ENCODE measurements around the gene PUSL1.

Gene PUSL1

DNA sequence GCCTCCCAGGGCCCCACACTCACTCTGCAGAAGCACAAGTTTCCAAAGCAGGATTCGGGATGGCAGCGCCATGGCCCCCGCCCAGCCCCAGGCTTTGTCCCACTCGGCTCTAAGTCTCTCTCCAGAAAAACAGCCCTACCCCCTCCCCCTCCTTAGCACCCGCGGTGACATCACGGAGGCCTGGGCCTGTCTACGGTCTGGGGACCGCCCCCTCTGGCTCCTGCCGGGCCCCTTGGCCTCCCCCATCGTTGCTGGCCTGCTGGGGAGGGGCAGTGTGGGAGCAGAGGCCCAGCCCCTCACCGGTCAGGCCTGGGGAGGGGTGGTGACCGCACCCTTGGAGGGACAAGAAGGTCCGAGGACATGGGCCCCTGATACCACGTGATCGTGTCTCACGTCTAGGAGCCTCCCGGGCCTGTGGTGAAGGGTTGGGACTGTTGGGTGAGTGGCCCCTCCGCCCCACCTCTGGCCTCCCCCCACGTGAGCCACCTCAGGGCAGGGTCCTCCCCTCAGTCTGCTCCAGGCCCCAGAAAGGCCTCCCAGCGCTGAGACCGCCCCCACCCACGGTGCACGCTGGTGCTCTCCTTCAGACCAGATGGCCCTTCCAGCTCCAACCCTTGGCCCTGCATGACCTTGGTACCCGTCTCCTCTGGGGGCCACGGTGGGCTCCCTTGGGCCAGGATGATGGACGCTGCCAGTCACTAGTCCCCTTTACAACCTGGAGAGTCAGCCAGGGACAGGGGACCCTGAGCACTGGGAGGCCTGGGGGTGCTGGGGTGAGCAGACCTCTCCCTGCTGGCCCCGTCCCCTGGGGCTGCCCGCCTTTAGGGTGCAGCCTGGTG is 50.3 kb downstream of the PUSL1 start, which contains the start of gene MXRA8:
Gene MXRA8 (minus strand): TSS at position 123 of the 839 bp plus-strand sequence. CDS start 51 bp downstream, at position 72.
- Histone ChIP-seq H3K27me3 (ENCODE audit: insufficient read depth, poor library complexity, severe bottlenecking) (peaks cover 31% of the 10 kb centered on the region), H3K27ac (replicated peaks) (no peak within 1 kb of the TSS), H3K4me3 (replicated peaks; ENCODE audit: insufficient read depth, low read length) (no peak within 1 kb of the TSS)
- TF ChIP-seq CTCF (IDR thresholded peaks at IDR 0.05; ENCODE audit: insufficient read depth, low read length) (no peak), SPI1 (IDR thresholded peaks at IDR 0.05; ENCODE audit: borderline replicate concordance, low read depth) (no peak), GABPA (IDR thresholded peaks at IDR 0.05; ENCODE audit: low read depth) (no peak), POLR2AphosphoS5 (IDR thresholded peaks at IDR 0.05; ENCODE audit: low read depth) (no peak), REST (IDR thresholded peaks at IDR 0.05; ENCODE audit: insufficient replicate concordance, low read depth) (no peak)
- DNase-seq (ENCODE audit: low read depth in 1 of 2, low spot score in 1 of 2) = no peak

GRCh38 chr1:1359308-1359663 is 50.9 kb downstream of the PUSL1 start:
- TF ChIP-seq GABPA (IDR thresholded peaks at IDR 0.05; ENCODE audit: low read depth) (no peak), SPI1 (IDR thresholded peaks at IDR 0.05; ENCODE audit: borderline replicate concordance, low read depth) (no peak), CTCF (IDR thresholded peaks at IDR 0.05; ENCODE audit: insufficient read depth, low read length) (no peak), POLR2AphosphoS5 (IDR thresholded peaks at IDR 0.05; ENCODE audit: low read depth) (no peak), REST (IDR thresholded peaks at IDR 0.05; ENCODE audit: insufficient replicate concordance, low read depth) (no peak)
- Histone ChIP-seq H3K27ac (replicated peaks) (no peak overlapping the region), H3K4me3 (replicated peaks; ENCODE audit: insufficient read depth, low read length) (no peak overlapping the region), H3K27me3 (ENCODE audit: insufficient read depth, poor library complexity, severe bottlenecking) (peaks cover 24% of the 10 kb centered on the region)
- DNase-seq (ENCODE audit: low read depth in 1 of 2, low spot score in 1 of 2) = no peak

GRCh38 chr1:1359664-1360468 is 51.5 kb downstream of the PUSL1 start:
- TF ChIP-seq SPI1 (IDR thresholded peaks at IDR 0.05; ENCODE audit: borderline replicate concordance, low read depth) (no peak), CTCF (IDR thresholded peaks at IDR 0.05; ENCODE audit: insufficient read depth, low read length) (no peak), POLR2AphosphoS5 (IDR thresholded peaks at IDR 0.05; ENCODE audit: low read depth) (no peak), GABPA (IDR thresholded peaks at IDR 0.05; ENCODE audit: low read depth) (no peak), REST (IDR thresholded peaks at IDR 0.05; ENCODE audit: insufficient replicate concordance, low read depth) (no peak)
- Histone ChIP-seq H3K27ac (replicated peaks) (no peak overlapping the region), H3K27me3 (ENCODE audit: insufficient read depth, poor library complexity, severe bottlenecking) (peaks cover 19% of the 10 kb centered on the region), H3K4me3 (replicated peaks; ENCODE audit: insufficient read depth, low read length) (no peak overlapping the region)
- no peak for DNase-seq (ENCODE audit: low read depth in 1 of 2, low spot score in 1 of 2)
